C1 segment of cervical spinal cord (tissue), 14 donors: ENCODE measurements around the gene ST3GAL6.
"Not testable (repeated sequence)": the region's sequence is repeated elsewhere in the genome, so short reads cannot be mapped to it uniquely, and the experiment has no call there.

Source experiments
- DNase-seq, 14 donors: peaks; one replicate each; lab custom pipeline; 2025; lab: John Stamatoyannopoulos, UW

The ST3GAL6 gene

DNA sequence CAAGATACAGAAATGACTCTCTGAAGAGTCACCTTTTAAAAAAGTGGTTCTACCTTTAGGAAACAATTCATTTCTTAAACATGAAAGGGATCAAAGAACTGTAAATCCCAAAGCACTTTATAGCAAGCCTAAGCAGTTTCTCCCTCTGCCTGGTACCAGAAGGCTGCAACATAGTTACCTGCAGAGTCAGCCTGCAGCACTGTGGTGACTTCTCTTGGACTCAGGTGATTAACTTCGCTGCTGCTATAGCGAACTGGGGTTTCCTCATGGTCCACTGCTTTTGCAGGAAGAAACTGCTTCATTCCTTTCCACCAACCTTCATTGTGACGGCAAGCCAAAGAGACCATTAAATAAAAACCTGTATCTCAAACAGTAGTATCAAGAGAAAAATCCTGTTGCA is 37.3 kb downstream of the ST3GAL6 start:
- no peak for DNase-seq

DNA sequence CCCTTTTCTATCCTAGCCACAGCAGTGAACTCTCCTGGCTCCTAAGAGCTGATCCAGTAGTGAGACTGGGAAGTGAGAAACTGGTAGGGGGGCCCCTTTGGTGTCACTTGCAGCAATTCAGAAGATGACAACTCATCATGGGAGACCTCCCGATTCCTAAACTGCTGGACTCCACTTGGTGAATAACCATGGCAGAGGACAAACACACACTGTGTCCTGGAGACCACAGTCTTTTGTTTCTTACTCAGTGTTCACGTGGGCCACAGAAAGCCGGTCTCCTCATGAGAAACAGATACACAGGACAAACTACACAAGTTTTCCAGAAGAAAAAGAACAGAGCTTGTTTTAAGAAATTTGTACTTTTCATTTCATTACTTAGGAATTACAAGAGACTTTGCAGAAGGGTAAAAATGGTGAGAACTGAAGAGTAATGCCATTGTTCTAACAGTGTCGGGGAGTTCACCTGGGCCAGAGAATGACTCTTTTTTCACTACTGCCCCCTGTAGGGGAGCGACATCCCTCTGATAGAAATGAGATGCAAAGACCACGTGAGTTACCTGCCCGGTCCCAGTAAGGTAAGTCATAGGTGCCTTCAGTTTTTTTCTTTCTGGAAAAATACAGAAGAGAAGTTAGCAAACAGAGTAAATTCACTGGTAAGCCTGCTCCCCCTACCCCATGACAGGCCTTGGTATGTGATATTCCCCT is 38.1 kb downstream of the ST3GAL6 start:
- no peak for DNase-seq

DNA sequence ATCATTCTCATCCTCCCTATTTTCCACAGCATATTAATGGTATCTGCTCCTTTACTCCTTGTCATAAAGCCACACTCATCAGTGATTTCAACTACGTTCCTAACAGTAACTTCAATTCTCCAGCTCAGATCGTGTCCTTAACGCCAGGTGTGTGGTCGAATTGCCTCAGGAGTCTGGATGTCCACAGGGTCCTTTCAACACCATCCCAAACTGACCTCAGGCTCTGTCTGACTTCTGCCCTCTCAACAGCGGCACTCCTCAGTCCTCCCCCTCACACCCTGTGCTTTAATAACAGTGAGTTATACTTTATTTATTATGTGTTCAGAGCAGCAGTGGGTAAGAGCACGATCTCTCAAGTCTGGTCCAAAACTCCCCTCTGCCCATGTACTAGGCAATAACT is 42.4 kb downstream of the ST3GAL6 start:
- DNase-seq: no peak

DNA sequence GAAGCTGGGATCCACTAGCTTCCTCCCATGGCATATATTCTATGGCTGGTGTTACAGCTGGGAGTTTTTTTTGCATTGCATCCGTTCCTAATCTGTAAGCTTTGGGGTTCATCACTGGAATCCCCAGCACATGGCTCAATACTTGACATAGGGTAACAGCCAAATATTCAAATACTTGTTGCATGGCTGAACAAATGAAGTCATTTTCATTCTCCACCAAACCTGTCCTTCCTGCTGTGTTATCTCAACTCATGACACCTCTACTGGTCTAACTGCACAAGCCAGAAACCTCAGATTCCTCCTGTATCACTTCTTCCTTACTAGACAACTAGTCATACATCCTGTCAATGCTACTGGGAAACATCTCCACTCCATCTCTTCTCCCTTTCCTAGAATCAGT is 43.4 kb downstream of the ST3GAL6 start:
- no peak for DNase-seq

DNA sequence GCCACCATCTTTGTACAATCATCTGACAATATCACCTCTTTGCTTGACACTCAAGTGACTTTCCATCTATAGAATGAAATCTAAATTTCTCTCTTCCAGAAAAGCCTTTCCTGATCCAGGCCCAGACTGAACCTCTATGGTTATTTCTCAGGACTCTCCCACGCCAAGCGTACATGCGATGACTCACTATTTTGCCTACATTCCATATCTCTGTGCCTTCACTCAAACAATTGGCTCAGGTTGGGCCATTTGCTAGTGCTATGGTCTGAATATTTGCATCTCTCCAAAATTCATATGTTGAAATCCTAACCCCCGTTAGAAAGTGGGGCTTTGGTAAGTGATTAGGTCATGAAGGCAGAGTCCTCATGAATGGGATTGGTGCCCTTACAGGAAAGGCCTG is 43.9 kb downstream of the ST3GAL6 start:
- no peak for DNase-seq

DNA sequence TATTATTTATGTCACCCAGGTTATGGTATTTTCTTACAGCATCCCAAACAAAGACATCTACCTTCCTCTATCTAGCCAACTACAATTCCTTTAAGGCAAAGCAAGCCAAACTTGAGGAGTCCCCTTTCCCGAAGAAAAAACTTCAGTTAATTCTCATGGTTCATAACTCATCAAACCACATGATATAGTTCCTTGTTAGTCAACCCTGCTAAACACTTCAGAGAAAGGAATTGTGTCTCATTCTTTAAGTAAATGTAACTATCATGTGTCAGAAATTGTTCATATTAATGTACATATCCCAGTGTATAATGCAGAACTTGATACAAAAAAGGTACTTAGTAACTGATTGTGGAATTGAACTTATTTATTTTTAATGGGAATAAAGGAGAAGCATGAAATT is 44.4 kb downstream of the ST3GAL6 start:
- DNase-seq: no peak

DNA sequence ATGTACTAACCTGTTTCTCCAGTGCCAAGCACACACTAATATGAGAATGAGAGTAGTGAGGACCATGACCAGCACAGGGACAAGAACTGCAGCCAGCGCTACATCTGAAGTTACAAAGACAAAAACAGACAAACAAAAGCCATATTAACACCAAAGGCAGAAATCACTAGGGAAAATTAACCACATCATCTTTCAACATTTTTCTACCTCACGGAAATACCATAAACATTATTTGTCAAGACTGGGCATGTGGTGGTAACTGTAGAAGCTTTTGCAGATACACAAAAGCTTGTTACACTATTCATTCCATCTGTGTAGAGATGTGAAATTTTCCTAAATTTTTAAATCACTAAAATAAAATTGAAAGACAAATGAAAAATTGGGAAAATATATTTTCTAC is 44.9 kb downstream of the ST3GAL6 start:
- no peak for DNase-seq

DNA sequence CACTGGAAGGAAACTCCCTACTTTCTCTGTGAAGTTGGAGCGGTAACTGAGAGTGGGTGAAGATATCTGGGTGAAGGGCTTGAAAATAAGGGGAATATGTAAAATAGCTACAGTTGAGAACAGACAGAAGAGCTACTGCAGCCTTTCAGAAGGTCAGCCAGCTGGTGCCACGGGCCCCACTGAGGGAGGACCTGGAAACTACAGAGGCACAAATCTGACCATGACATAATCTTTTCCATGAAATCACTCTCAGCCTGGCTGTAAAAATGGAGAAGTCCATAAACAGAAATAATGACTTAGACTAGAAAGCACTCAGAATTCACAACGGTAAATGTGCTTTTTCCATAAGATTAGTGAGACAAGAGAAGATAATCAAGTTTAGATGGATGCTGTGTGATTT is 46.4 kb downstream of the ST3GAL6 start:
- no peak for DNase-seq

DNA sequence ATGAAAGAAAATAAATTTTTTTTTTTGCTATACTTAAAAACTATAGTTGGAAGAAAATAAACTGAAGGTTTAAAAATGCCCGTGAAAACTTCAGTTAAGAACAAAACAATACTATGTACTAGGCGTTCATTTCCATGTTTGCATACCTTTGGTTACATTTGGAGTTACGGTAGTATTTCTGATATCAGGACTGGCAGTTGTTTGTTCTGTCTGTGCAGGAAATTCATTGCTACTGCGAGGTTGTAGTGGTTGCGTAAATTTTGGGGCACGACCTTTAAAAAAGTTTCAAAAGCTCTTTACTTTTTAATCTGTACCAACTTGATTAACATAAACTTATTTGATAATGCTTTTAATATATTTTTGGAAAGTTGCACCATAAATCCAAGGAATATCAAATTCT is 47.9 kb downstream of the ST3GAL6 start:
- no peak for DNase-seq

DNA sequence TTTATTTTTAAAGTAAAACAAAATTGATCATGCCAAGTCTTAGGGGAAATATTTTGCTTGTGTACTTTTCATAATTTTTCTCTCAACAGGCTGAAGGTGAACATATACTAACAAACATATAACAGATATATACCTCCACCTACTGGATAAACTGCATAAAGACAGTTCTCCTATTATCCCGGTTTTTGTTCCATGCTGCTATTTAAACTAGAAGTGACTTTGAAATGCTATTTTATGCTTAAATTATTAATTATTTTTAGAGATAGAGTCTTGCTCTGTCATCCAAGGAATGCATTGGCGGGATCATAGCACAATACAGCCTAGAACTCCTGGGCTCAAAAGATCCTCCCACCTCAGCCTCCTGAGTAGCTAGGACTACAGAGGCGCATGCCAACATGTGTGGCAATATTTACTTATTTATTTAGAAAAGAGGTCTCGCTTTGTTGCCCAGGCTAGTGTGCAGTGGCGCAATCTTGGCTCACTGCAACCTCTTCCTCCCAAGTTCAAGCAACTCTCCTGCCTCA is 49.8 kb downstream of the ST3GAL6 start:
- no peak for DNase-seq

DNA sequence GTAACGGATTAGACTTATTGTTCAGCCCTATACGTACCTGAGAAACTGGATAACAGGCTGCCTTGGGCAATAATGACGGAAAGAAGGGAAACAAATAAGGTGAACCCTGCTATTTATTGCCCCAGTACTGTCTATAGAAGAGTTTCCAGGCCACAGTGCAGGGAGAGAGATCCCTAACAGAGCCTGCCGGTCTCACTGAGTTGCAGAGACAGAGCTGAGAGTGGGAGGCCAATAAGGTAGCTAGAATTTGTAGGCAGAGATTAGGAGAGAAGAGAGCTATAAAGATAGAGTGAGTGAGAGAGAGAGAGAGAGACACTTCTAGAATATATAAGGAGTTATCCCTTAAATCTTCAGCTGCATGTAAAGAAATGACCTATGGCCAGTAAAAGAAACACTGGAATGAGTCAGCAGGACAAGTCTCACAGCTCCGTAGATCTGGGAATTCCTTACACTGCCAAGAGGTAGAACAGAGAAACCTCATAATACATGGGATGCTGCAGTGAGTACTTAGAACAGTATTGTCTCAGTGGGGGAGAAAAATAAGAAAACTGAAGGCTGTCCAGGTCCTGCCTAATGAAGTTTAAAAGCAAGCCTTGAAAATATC is 51.8 kb downstream of the ST3GAL6 start:
- no peak for DNase-seq

DNA sequence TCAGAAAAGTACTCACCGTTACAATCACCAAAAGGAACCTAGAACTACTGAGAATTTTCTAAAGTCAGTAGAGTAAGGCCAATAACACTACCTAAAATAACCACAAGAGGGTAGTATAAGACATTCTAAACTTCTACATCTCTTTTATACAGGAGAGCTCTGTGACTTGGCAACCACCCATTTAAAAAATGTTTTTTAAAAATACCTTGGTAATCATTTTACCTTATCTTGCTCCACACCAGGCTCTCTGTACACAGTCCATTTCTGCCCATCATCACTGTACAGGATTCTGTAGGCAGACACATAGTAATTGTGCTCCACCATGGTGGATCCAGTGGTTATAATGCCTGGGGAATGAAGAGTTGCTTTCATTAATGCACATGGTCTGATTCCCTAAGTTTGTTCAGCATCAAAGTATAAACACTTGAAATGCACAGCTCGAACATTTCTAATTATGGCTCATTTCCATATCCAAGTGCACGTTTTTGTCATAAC is 54.5 kb downstream of the ST3GAL6 start:
- DNase-seq: peak in 1 of 14 donors; percentile 29

DNA sequence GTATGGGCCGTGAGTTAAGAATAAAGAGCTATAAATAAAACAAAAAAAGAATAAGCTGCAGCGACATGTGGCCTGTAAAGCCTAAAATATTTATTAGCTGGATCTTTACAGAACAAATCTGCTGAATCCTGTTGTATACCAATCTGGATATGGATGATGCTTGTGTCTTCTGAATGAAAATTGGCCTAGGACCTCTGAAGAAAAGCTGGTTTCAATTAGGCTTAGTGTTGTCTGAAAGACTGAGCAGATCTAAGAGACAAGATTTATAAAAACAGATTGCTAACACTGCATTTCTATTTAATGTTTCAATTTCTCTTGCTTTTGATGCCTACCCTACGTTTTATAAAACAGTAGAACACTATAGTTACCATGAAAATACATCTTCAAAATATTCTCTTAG is 57.9 kb downstream of the ST3GAL6 start:
- no peak for DNase-seq

DNA sequence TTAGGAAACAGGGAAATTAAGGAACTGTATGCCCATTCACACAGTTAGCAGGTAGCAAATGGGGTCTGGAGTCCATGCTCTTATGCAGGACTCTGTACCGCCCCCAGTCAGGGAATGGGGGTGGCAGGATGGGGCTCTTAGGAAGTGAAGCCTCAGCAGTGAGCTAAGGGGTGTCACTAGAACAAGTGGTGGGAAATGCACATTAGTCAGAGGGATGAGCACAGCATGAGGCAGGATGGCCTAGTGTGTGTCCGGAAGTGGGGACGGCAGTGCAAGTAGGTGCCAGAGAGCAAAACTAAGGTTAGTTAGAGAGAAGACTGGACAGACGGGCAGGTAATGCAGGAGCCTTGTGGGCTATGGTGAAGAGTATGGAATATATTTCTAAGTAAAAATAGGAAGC is 60.7 kb downstream of the ST3GAL6 start:
- DNase-seq: no peak

DNA sequence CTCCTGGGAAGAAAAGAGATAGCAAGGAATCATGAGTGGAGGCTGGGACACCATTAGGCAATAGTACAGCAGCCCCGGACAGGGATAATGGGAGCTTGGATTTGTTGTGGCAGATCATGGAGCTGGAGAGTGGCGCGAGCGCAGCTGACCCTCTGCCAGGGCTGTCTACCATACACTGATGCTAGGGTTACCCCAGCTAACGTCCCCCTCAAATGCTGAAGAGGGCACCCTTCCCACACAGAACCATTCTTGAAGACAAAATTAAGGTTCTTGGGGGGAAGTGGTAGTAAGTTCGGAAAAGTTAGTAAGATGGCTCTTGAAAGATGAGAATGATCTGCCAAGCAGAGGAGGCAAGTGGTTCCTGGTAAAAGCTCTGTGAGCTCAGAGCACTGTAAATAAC is 61.1 kb downstream of the ST3GAL6 start:
- DNase-seq: no peak

DNA sequence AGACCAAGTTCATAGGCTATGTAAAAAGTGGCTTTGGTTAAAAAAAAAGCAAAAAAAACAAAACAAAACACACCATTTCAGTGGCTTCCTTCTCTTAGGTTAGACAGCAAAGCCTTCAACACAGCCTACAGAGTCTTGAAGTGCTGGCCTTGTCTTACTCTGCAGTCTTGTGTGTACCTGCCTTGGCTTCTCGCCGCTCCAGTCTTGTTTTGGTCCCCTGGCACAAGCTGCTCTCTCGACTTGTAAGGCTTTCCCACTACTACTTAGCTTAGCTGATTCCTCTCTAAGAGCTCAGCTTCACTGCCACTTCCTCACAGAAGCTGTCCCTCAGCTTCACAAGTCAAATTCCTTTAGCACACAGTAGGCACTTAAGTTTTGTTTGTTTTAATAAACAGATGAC is 63.0 kb downstream of the ST3GAL6 start:
- DNase-seq: no peak

DNA sequence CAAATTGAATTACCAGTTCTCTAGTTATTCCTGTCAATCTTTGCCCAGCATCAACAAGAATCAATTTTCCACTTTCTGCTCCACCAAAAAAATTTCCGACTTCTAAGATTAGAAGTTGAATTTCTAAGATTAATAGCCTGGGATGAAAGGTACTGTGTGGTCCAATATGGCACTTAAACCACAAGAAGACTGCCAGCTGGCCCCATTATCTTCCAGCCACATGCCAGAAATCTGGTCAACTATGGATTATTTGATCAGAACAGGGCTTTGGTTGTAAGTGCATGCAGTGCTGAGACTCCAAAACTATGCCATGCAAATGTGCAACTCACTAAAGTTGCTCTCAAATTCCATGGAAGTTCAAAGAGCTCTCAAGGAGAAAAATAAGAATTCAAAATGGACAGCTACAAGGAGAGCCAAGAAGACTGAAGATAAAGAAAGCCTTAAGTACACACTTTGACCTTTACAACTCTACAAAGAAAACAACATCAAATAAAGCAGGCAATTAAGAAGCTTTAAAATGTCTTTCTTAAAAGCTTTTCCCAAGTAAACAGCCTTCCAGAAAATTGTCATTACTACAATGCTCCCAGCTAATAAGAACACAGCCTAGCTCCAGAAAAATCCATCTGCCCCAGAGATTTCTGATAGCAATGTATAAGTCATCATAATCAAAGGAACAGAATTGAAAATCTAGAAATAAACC is 64.2 kb downstream of the ST3GAL6 start:
- no peak for DNase-seq

DNA sequence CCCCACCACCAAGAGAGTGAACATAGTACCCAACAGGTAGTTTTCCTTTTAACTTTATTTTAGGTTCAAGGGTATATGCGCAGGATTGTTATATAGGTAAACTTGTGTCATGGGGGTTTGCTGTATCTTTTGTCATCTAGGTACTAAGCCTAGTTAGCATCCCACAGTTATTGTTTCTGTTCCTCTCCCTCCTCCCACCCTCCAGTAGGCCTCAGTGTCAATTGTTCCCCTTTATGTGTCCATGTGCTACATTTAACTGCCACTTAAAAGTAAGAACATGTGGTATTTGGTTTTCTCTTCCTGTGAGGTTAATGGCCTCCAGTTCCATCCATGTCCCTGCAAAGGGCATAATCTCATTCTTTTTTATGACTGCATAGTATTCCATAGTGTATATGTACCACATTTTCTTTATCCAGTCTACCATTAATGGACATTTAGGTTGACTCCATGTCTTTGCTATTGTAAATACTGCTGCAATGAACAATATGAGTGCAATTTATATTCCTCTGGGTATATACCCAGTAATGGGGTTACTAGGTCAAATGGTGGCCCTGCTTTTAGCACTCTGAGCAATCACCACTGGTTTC is 66.2 kb downstream of the ST3GAL6 start:
- no peak for DNase-seq

DNA sequence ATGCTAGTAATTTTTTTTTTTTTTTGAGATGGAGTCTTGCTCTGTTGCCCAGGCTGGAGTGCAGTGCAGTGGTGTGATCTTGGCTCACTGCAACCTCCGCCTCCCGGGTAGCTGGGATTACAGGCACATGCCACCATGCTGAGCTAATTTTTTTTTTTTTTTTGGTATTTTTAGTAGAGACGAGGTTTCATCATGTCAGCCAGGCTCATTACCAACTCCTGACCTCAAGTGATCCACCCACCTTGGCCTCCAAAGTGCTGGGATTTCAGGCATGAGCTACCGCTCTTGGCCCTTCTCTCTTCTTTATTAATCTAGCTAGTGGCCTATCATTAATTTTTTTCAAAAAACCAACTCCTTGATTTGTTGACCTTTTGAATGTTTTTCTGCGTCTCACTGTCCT is 67.9 kb downstream of the ST3GAL6 start:
- DNase-seq: not testable (repeated sequence)

DNA sequence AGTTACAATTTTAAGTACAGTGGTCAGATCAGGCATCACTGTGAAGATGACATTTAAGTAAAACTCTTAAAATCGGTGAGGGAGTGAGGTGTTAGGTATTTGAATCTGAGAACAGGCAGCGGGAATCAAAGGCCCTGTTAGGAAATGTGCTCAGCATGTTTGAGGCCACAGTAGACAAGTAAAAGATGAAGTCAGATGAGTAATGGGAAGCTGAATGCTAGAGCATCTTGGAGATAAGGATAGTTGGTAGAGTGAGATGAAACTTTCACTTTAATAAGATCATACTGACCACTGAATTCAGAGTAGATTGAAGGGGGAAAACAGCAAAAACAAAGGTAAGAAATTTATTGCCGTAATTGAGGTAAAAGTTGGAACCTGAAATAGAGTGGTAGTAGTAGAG is 76.7 kb downstream of the ST3GAL6 start:
- DNase-seq: no peak

DNA sequence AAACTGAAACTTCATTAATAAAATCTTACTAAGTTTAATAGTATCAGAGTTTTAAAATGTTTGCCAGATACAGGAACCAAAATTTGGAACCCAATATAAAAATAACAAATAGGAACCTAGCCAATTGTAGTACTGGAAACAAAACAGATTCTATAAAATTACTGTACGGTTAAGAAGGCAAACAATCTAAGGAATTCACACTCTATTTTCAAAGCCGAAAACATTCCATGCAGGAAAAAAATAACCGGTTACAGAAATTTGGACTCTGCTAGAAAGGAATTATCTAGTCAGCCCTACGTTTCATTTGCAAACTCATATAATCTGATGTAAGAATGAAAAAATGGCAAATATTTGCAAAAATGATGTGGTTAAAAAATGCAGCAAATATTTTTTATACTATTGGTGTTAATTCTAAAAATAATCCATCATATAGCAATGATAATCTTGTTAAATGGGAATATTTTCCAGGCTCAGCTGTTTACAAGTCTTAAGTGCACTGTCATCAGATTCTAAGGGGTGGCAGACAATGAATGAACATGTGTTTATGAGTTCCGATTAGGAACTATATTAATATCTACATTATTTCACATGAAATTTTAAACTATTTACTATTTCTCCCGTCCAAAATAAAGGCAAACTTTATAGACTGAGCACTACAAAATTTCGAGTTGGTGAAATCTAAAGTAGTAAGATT is 80.3 kb downstream of the ST3GAL6 start:
- no peak for DNase-seq
